GM12878 (cell line): ENCODE data around the gene RABGEF1. TPM values are rescaled to one million over a fixed set of nuclear protein-coding genes. Genes with fewer than 3 reads are reported as not detected.

ENCODE experiments used
- ATAC-seq: fragments of 200-7000 bp; cut with Tn5 transposase; 3 replicates; pipeline ENCODE4 v1.9.1; 2020; ENCODE audit warnings: mild to moderate bottlenecking, moderate library complexity
- BruUV-seq: library from RNA; stranded (reverse); fragments of 400-500 nt; replicated peaks from 2 replicates; lab custom pipeline; 2021; lab: Mats Ljungman, UMichigan
- CTCF ChIA-PET: fragments of 300-600 bp; sonication (Branson Sonifier 250); formaldehyde crosslinking; extraction: SDS; loops from one replicate; lab custom pipeline; 2021; ENCODE audit warnings: inconsistent platforms; lab: Yijun Ruan, JAX
- POLR2A ChIA-PET: fragments of 350-600 bp; formaldehyde crosslinking; extraction: SDS; loops from one replicate; lab custom pipeline; 2021; ENCODE audit warnings: inconsistent platforms; lab: Charles Lee
- RAD21 ChIA-PET: fragments of 300-600 bp; sonication (Branson Sonifier 250); formaldehyde crosslinking; loops from one replicate; lab custom pipeline; 2023; ENCODE audit warnings: antibody characterized with exemption; ENCODE audit not compliant: unreplicated experiment; lab: Charles Lee
- SMC1A ChIA-PET: fragments of 300-600 bp; sonication (Branson Sonifier 250); formaldehyde crosslinking; loops from one replicate; lab custom pipeline; 2023; ENCODE audit not compliant: unreplicated experiment, uncharacterized antibody; lab: Charles Lee
- DNase-seq: peaks from one replicate; pipeline ENCODE4 v3.0.0-alpha.2; 2011; ENCODE audit warnings: low read depth, low spot score
- FAIRE-seq: peaks from 3 replicates; lab custom pipeline; 2011; peaks lifted over from hg19 to GRCh38; lab: Jason Lieb, UNC
- H2AFZ ChIP-seq: 2 replicates; pipeline ENCODE4 v1.6.0; 2011; ENCODE audit warnings: low read depth, low read length, control low read depth; ENCODE audit not compliant: control insufficient read depth
- H3K27ac ChIP-seq: 2 replicates; pipeline ENCODE4 v1.5.1; 2011; ENCODE audit warnings: control low read depth; ENCODE audit not compliant: control insufficient read depth, insufficient read depth
- H3K27me3 ChIP-seq, 2 experiments: replicated peaks in 1 of 2; 2 replicates each; pipeline versions ENCODE4 v1.6.0 to v1.6.1; 2011; ENCODE audit warnings: low read length in 1 of 2; ENCODE audit not compliant: control insufficient read depth in 2 of 2, insufficient read depth in 2 of 2
- H3K36me3 ChIP-seq, 2 experiments: 2 replicates each; pipeline ENCODE4 v1.5.1; 2011; ENCODE audit warnings: low read length in 1 of 2; ENCODE audit not compliant: control insufficient read depth in 2 of 2, insufficient read depth in 2 of 2
- H3K4me1 ChIP-seq: 2 replicates; pipeline ENCODE4 v1.6.1; 2011; ENCODE audit warnings: mild to moderate bottlenecking, low read length, moderate library complexity, mixed read lengths; ENCODE audit not compliant: control insufficient read depth, insufficient read depth
- H3K4me2 ChIP-seq: 2 replicates; pipeline ENCODE4 v1.6.0; 2011; ENCODE audit warnings: control low read depth; ENCODE audit not compliant: control insufficient read depth, insufficient read depth
- H3K4me3 ChIP-seq: fragments of 200-600 bp; sonication (generic); 2 replicates; pipeline ENCODE4 v1.5.1; 2016
- H3K79me2 ChIP-seq: 2 replicates; pipeline ENCODE4 v1.6.0; 2011; ENCODE audit warnings: low read length; ENCODE audit not compliant: control insufficient read depth, insufficient read depth
- H3K9ac ChIP-seq: 2 replicates; pipeline ENCODE4 v1.8.0; 2011; ENCODE audit warnings: low read length, control low read depth, mixed read lengths; ENCODE audit not compliant: control insufficient read depth, insufficient read depth
- H3K9me3 ChIP-seq: replicated peaks from 3 replicates; pipeline ENCODE4 v1.5.1; 2011; ENCODE audit warnings: mild to moderate bottlenecking, low read length; ENCODE audit not compliant: control insufficient read depth, insufficient read depth
- H4K20me1 ChIP-seq: 2 replicates; pipeline ENCODE4 v1.6.0; 2011; ENCODE audit not compliant: control insufficient read depth, insufficient read depth
- ASH2L ChIP-seq: fragments of 300-600, 200-600 bp; sonication (generic); IDR thresholded peaks from 2 replicates; pipeline ENCODE4 v1.6.1; 2017; ENCODE audit warnings: low read depth, mild to moderate bottlenecking, borderline replicate concordance
- ATF3 ChIP-seq: IDR thresholded peaks from 2 replicates; pipeline ENCODE4 v1.6.1; 2011; ENCODE audit warnings: low read depth, mild to moderate bottlenecking, low read length, moderate library complexity, borderline replicate concordance; ENCODE audit errors: extremely low read depth
- BACH1 ChIP-seq: fragments of 450-650 bp; IDR thresholded peaks from 2 replicates; pipeline ENCODE4 v1.6.1; 2017; ENCODE audit warnings: mild to moderate bottlenecking, borderline replicate concordance
- BHLHE40 ChIP-seq, 2 experiments: fragments of 450-650 bp in 1 of 2; IDR thresholded peaks; 2 replicates each; pipeline ENCODE4 v1.6.1; 2011 to 2017; ENCODE audit warnings: low read depth in 2 of 2, borderline replicate concordance in 1 of 2, improper control_type of control experiment in 1 of 2, low read length in 1 of 2, mild to moderate bottlenecking in 1 of 2
- BMI1 ChIP-seq: fragments of 450-650 bp; IDR thresholded peaks from 2 replicates; pipeline ENCODE4 v1.6.1; 2016; ENCODE audit warnings: mild to moderate bottlenecking, moderate library complexity, borderline replicate concordance
- CBFB ChIP-seq: IDR thresholded peaks from 2 replicates; pipeline ENCODE4 v1.6.1; 2016; ENCODE audit warnings: antibody characterized with exemption, low read depth
- CREM ChIP-seq: IDR thresholded peaks from 2 replicates; pipeline ENCODE4 v1.6.1; 2014; ENCODE audit warnings: antibody characterized with exemption, low read depth
- CTCF ChIP-seq, 3 experiments: IDR thresholded peaks in 2 of 3; conservative IDR thresholded peaks in 1 of 3; 2 replicates each; pipeline ENCODE4 v1.5.1; 2011; ENCODE audit warnings: low read depth in 3 of 3, low read length in 3 of 3, mild to moderate bottlenecking in 3 of 3, control low read depth in 2 of 3, moderate library complexity in 2 of 3, inconsistent platforms in 1 of 3, mixed read lengths in 1 of 3; ENCODE audit not compliant: control insufficient read depth in 2 of 3, insufficient read depth in 1 of 3; ENCODE audit errors: extremely low read depth in 1 of 3
- EED ChIP-seq: sonication (generic); IDR thresholded peaks from 2 replicates; pipeline ENCODE4 v1.6.1; 2016; ENCODE audit warnings: antibody characterized with exemption, low read depth
- ESRRA ChIP-seq: IDR thresholded peaks from 2 replicates; pipeline ENCODE4 v1.6.1; 2012; ENCODE audit warnings: mild to moderate bottlenecking, low read length, improper control_type of control experiment
- FOS ChIP-seq: IDR thresholded peaks from 3 replicates; pipeline ENCODE4 v1.6.1; 2011; ENCODE audit warnings: borderline replicate concordance; ENCODE audit not compliant: insufficient read length; ENCODE audit errors: extremely low read depth
- IKZF1 ChIP-seq: fragments of 450-650 bp; conservative IDR thresholded peaks from 2 replicates; pipeline ENCODE4 v1.6.1; 2017; ENCODE audit warnings: antibody characterized with exemption, mild to moderate bottlenecking
- POLR2A ChIP-seq: IDR thresholded peaks from 2 replicates; pipeline ENCODE4 v1.6.1; 2011; ENCODE audit warnings: low read depth, mild to moderate bottlenecking, low read length
- POLR2AphosphoS2 ChIP-seq: IDR thresholded peaks from 2 replicates; pipeline ENCODE4 v1.6.1; 2011; ENCODE audit warnings: low read depth, mild to moderate bottlenecking, low read length, improper control_type of control experiment, moderate library complexity
- SREBF2 ChIP-seq: IDR thresholded peaks from 2 replicates; pipeline ENCODE4 v1.6.1; 2012; ENCODE audit warnings: mild to moderate bottlenecking, low read length
- USF2 ChIP-seq: IDR thresholded peaks from 2 replicates; pipeline ENCODE4 v1.6.1; 2011; ENCODE audit warnings: low read depth, low read length, improper control_type of control experiment, borderline replicate concordance
- ZBTB4 ChIP-seq: fragments of 450-650 bp; formaldehyde crosslinking; IDR thresholded peaks from 2 replicates; pipeline ENCODE4 v1.4.0; 2022; ENCODE audit warnings: mild to moderate bottlenecking, moderate library complexity
- ZSCAN29 ChIP-seq: fragments of 450-650 bp; IDR thresholded peaks from 2 replicates; pipeline ENCODE4 v1.6.1; 2017; ENCODE audit warnings: mild to moderate bottlenecking, moderate library complexity
- WGBS: methylation state at CpG from one replicate; pipeline ENCODE4 v1.1.6; 2016; ENCODE audit warnings: low lambda C conversion rate; ENCODE audit not compliant: insufficient replicate concordance, insufficient coverage; ENCODE audit errors: missing lambda C conversion rate; 5-methylcytosine and 5-hydroxymethylcytosine counted together
- in situ Hi-C: fragments of 300-500 bp; cut with MboI; formaldehyde crosslinking; loops from 9 replicates; pipeline ENCODE4 v1.14.3; 2018; ENCODE audit warnings: mixed read lengths
- intact Hi-C: fragments of 100-400 bp; cut with micrococcal nuclease; formaldehyde crosslinking; loops from one replicate; pipeline ENCODE4 v1.14.2; 2022; ENCODE audit not compliant: unreplicated experiment
- polyA plus RNA-seq, 11 experiments: library from polyadenylated mRNA; depleted of rRNA in 4 of 11; unstranded in 6 of 11; stranded (reverse) in 5 of 11; fragments of >200 nt; fragmentation: Nextera tagmentation in 4 of 11; fragmentation: Illumina TruSeq in 1 of 11; extraction: Ambion mirVana in 4 of 11; extraction: Trizol in 1 of 11; gene quantifications; 1 replicate in 1 of 11; 2 replicates in 10 of 11; pipeline versions ENCODE4 v1.2.1 to v1.2.3, GENCODE V29; 2011 to 2016; ENCODE audit warnings: inconsistent platforms in 2 of 11, missing spikeins in 2 of 11, low read depth in 1 of 11
- total RNA-seq, 4 experiments: library from RNA; depleted of rRNA in 3 of 4; stranded (reverse); fragments of >200 nt in 3 of 4; fragmentation: Illumina TruSeq in 1 of 4; extraction: Trizol in 1 of 4; gene quantifications; 2 replicates each; pipeline versions ENCODE4 v1.2.1 to v1.2.3, GENCODE V29; 2013 to 2021

RABGEF1 gene
- total and polyA plus RNA-seq, 10 of the 15 experiments (the other 5 are each of a cell fraction or from before 2014, with no cell fraction given): 10.2 to 36.4 (median 26.1) TPM

GRCh38 chr7:66839814-66840213 lies 99.3 kb downstream of the RABGEF1 start:
- ChIA-PET CTCF (interaction anchor here (0.6 kb wide), 1 partner anchor 156 kb away, joined by 3 read pairs; no protein-coding TSS in a partner anchor), RAD21 (no interaction called here), SMC1A (no interaction called here), POLR2A (no interaction called here)
- WGBS: 77% methylated on average over 8 of the region's 8 CpGs
- no peak for TF ChIP-seq ASH2L
- TF ChIP-seq SREBF2: no peak
- TF ChIP-seq CREM: no peak
- no peak for TF ChIP-seq ZBTB4 (CRISPR knock-in tag)
- TF ChIP-seq BMI1: no peak
- TF ChIP-seq ESRRA: no peak
- no peak for TF ChIP-seq ATF3
- no peak for TF ChIP-seq POLR2AphosphoS2
- no peak for TF ChIP-seq BHLHE40 (IDR thresholded peaks at IDR 0.05; ENCODE audit: borderline replicate concordance in 1 of 2, low read depth in 2 of 2, low read length in 1 of 2)
- no peak for TF ChIP-seq EED
- no peak for TF ChIP-seq BACH1
- no peak for TF ChIP-seq FOS
- TF ChIP-seq POLR2A: no peak
- TF ChIP-seq IKZF1: no peak
- TF ChIP-seq USF2: no peak
- no peak for TF ChIP-seq CBFB
- no peak for TF ChIP-seq ZSCAN29
- no peak for TF ChIP-seq CTCF (IDR thresholded peaks at IDR 0.05 in 2 of 3, conservative IDR thresholded peaks at IDR 0.05 in 1 of 3; ENCODE audit: control insufficient read depth in 2 of 3, extremely low read depth in 1 of 3, insufficient read depth in 1 of 3, low read depth in 3 of 3, low read length in 3 of 3)
- H3K4me3 ChIP-seq: no peak overlapping the region
- no peak overlapping the region for H3K27ac ChIP-seq
- no peak for ATAC-seq
- H3K9ac ChIP-seq: no peak overlapping the region
- intact Hi-C loops (loop anchor here (10.0 kb wide), 1 partner anchor 185 kb away; no protein-coding TSS in a partner anchor), in situ Hi-C loops (no loop called here)
- H4K20me1 ChIP-seq: no peaks in the 10 kb centered on the region
- H3K27me3 ChIP-seq: no peaks in the 10 kb centered on the region
- no TSS peak for BruUV-seq
- no peaks in the 10 kb centered on the region; the same call in 1 of the 2 replicates for H3K4me1 ChIP-seq
- no peaks in the 10 kb centered on the region for H3K79me2 ChIP-seq
- no peak for FAIRE-seq
- no peak for DNase-seq
- no peaks in the 10 kb centered on the region for H3K36me3 ChIP-seq
- H2AFZ ChIP-seq: no peak overlapping the region
- no peak overlapping the region for H3K4me2 ChIP-seq
- peaks cover 2% of the 10 kb centered on the region; the same call in 2 of the 3 replicates for H3K9me3 ChIP-seq
